H1 (cell line): ENCODE results near the gene EEPD1. TPM values are rescaled to one million over a fixed set of nuclear protein-coding genes. Genes with fewer than 3 reads are reported as not detected.

Experiments
- CTCF ChIA-PET: fragments of 300-600 bp; sonication (Branson Sonifier 250); formaldehyde crosslinking; loops from one replicate; lab custom pipeline; 2021; ENCODE audit not compliant: partially characterized antibody; lab: Charles Lee
- POLR2A ChIA-PET: fragments of 300-600 bp; sonication (Branson Sonifier 250); formaldehyde crosslinking; loops from one replicate; lab custom pipeline; 2021; ENCODE audit warnings: inconsistent platforms; ENCODE audit not compliant: partially characterized antibody; lab: Charles Lee
- DNase-seq, 2 experiments: peaks; one replicate each; pipeline versions ENCODE4 v3.0.0 to v3.0.0-alpha.2; 2010 to 2022; ENCODE audit warnings: low spot score in 2 of 2, low read depth in 1 of 2, mixed read lengths in 1 of 2
- FAIRE-seq: peaks from 2 replicates; lab custom pipeline; 2011; peaks lifted over from hg19 to GRCh38; lab: Jason Lieb, UNC
- H2AFZ ChIP-seq: 2 replicates; pipeline ENCODE4 v1.8.1; 2012; ENCODE audit warnings: low read length, inconsistent platforms
- H2AK5ac ChIP-seq: 2 replicates; pipeline ENCODE4 v1.6.1; 2013; ENCODE audit warnings: low read depth, low read length
- H2BK120ac ChIP-seq: replicated peaks from 2 replicates; pipeline ENCODE3; 2013; ENCODE audit warnings: low read depth, low read length, inconsistent platforms
- H2BK12ac ChIP-seq: 2 replicates; pipeline ENCODE4 v1.6.1; 2013; ENCODE audit warnings: low read depth, low read length
- H2BK15ac ChIP-seq: 2 replicates; pipeline ENCODE4 v1.6.1; 2013; ENCODE audit warnings: low read length
- H2BK20ac ChIP-seq: 2 replicates; pipeline ENCODE4 v1.6.1; 2013; ENCODE audit warnings: low read length
- H2BK5ac ChIP-seq: 2 replicates; pipeline ENCODE4 v1.6.1; 2013; ENCODE audit warnings: low read depth, low read length
- H3K14ac ChIP-seq: 2 replicates; pipeline ENCODE4 v1.6.1; 2013; ENCODE audit warnings: inconsistent platforms; ENCODE audit not compliant: insufficient read length
- H3K18ac ChIP-seq: 2 replicates; pipeline ENCODE4 v1.6.1; 2013; ENCODE audit warnings: low read length; ENCODE audit errors: extremely low read depth
- H3K23ac ChIP-seq: 2 replicates; pipeline ENCODE4 v1.6.1; 2013; ENCODE audit warnings: inconsistent platforms; ENCODE audit not compliant: insufficient read length
- H3K23me2 ChIP-seq: 2 replicates; pipeline ENCODE4 v1.6.1; 2013; ENCODE audit warnings: low read depth, low read length
- H3K27ac ChIP-seq: 2 replicates; pipeline ENCODE4 v1.6.1; 2011; ENCODE audit warnings: low read depth, low read length, inconsistent platforms
- H3K27me3 ChIP-seq, 4 experiments: replicated peaks in 1 of 4; 1 replicate in 1 of 4; 2 replicates in 3 of 4; pipeline versions ENCODE4 v1.6.1 to v1.8.1; 2011 to 2013; ENCODE audit warnings: low read length in 3 of 4, mild to moderate bottlenecking in 3 of 4, inconsistent platforms in 2 of 4, mixed read lengths in 2 of 4, moderate library complexity in 1 of 4; ENCODE audit not compliant: control insufficient read depth in 3 of 4, insufficient read depth in 3 of 4; ENCODE audit errors: extremely low read depth in 1 of 4
- H3K36me3 ChIP-seq, 4 experiments: 2 replicates each; pipeline versions ENCODE4 v1.6.1 to v1.8.1; 2011 to 2013; ENCODE audit warnings: mild to moderate bottlenecking in 4 of 4, low read length in 3 of 4, moderate library complexity in 2 of 4, control low read depth in 1 of 4, inconsistent platforms in 1 of 4; ENCODE audit not compliant: insufficient read depth in 4 of 4, control insufficient read depth in 2 of 4
- H3K4ac ChIP-seq: replicated peaks from 2 replicates; pipeline ENCODE3; 2013; ENCODE audit warnings: low read length, low read depth, mixed read lengths, inconsistent platforms; ENCODE audit not compliant: insufficient read length
- H3K4me1 ChIP-seq, 4 experiments: replicated peaks in 1 of 4; 1 replicate in 1 of 4; 2 replicates in 3 of 4; pipeline versions ENCODE4 v1.6.1 to v1.8.1; 2011 to 2013; ENCODE audit warnings: low read length in 3 of 4, inconsistent platforms in 2 of 4, mixed read lengths in 1 of 4; ENCODE audit not compliant: insufficient read depth in 4 of 4, control insufficient read depth in 3 of 4
- H3K4me2 ChIP-seq, 2 experiments: 2 replicates each; pipeline versions ENCODE4 v1.6.1 to v1.8.1; 2011 to 2013; ENCODE audit warnings: low read depth in 2 of 2, low read length in 2 of 2, control low read depth in 1 of 2, inconsistent platforms in 1 of 2, mild to moderate bottlenecking in 1 of 2; ENCODE audit not compliant: insufficient read depth in 1 of 2
- H3K4me3 ChIP-seq, 4 experiments: fragments of 200-600, 300-600 bp in 1 of 4; sonication (generic), shearing (Covaris generic), sonication (Bioruptor Twin) in 1 of 4; 2 replicates each; pipeline versions ENCODE4 v1.5.1 to v1.8.1; 2011 to 2016; ENCODE audit warnings: low read length in 4 of 4, low read depth in 3 of 4, control low read depth in 2 of 4, inconsistent platforms in 2 of 4, mild to moderate bottlenecking in 2 of 4, mixed read lengths in 1 of 4, moderate library complexity in 1 of 4; ENCODE audit not compliant: insufficient read depth in 2 of 4; ENCODE audit errors: extremely low read depth in 1 of 4
- H3K56ac ChIP-seq: replicated peaks from 2 replicates; pipeline ENCODE3; 2013; ENCODE audit warnings: low read depth, mild to moderate bottlenecking, mixed read lengths, low read length, inconsistent platforms; ENCODE audit not compliant: insufficient read length
- H3K79me1 ChIP-seq: 2 replicates; pipeline ENCODE4 v1.6.1; 2013; ENCODE audit warnings: low read depth, low read length, control low read depth
- H3K79me2 ChIP-seq, 2 experiments: 2 replicates each; pipeline versions ENCODE4 v1.6.1 to v1.8.1; 2012 to 2013; ENCODE audit warnings: low read length in 2 of 2, mild to moderate bottlenecking in 2 of 2, inconsistent platforms in 1 of 2; ENCODE audit not compliant: insufficient read depth in 2 of 2, control insufficient read depth in 1 of 2
- H3K9ac ChIP-seq, 4 experiments: replicated peaks in 1 of 4; 1 replicate in 1 of 4; 2 replicates in 3 of 4; pipeline versions ENCODE4 v1.6.1 to v1.8.1; 2011 to 2013; ENCODE audit warnings: low read depth in 3 of 4, low read length in 3 of 4, control low read depth in 2 of 4, mild to moderate bottlenecking in 2 of 4, moderate library complexity in 2 of 4, inconsistent platforms in 1 of 4; ENCODE audit errors: extremely low read depth in 1 of 4
- H3K9me3 ChIP-seq, 2 experiments: 2 replicates each; pipeline versions ENCODE4 v1.6.1 to v1.8.1; 2012 to 2013; ENCODE audit warnings: mild to moderate bottlenecking in 2 of 2, moderate library complexity in 2 of 2, control low read depth in 1 of 2, inconsistent platforms in 1 of 2, low read depth in 1 of 2, low read length in 1 of 2, mixed read lengths in 1 of 2; ENCODE audit not compliant: insufficient read depth in 2 of 2
- H4K20me1 ChIP-seq, 2 experiments: replicated peaks in 1 of 2; 2 replicates each; pipeline versions ENCODE3 to v1.8.1; 2011 to 2013; ENCODE audit warnings: inconsistent platforms in 2 of 2, low read length in 2 of 2, mild to moderate bottlenecking in 1 of 2; ENCODE audit not compliant: insufficient read depth in 2 of 2, control insufficient read depth in 1 of 2
- H4K5ac ChIP-seq: 2 replicates; pipeline ENCODE4 v1.6.1; 2013; ENCODE audit warnings: low read length, low read depth, mixed read lengths, inconsistent platforms; ENCODE audit not compliant: insufficient read length
- H4K8ac ChIP-seq: 2 replicates; pipeline ENCODE4 v1.8.0; 2013; ENCODE audit warnings: mild to moderate bottlenecking, moderate library complexity, low read length, inconsistent platforms; ENCODE audit not compliant: insufficient read depth; ENCODE audit errors: extremely low read depth
- H4K91ac ChIP-seq: replicated peaks from 2 replicates; pipeline ENCODE3; 2013; ENCODE audit warnings: low read length, mixed read lengths, inconsistent platforms; ENCODE audit not compliant: insufficient read length
- CHD2 ChIP-seq: IDR thresholded peaks from 2 replicates; pipeline ENCODE4 v1.6.1; 2012; ENCODE audit warnings: low read length, improper control_type of control experiment
- EGR1 ChIP-seq: IDR thresholded peaks from 2 replicates; pipeline ENCODE4 v1.6.1; 2011; ENCODE audit warnings: low read depth, low read length, borderline replicate concordance
- HDAC6 ChIP-seq: IDR thresholded peaks from one replicate; pipeline ENCODE4 v1.7.1; 2012; ENCODE audit warnings: low read depth, mild to moderate bottlenecking, inconsistent platforms, low read length, moderate library complexity
- JUN ChIP-seq: IDR thresholded peaks from 2 replicates; pipeline ENCODE4 v1.6.1; 2011; ENCODE audit warnings: low read depth, mild to moderate bottlenecking, improper control_type of control experiment, low read length
- KDM4A ChIP-seq: IDR thresholded peaks from one replicate; pipeline ENCODE4 v1.7.1; 2012; ENCODE audit warnings: low read depth, mild to moderate bottlenecking, moderate library complexity, low read length, inconsistent platforms; ENCODE audit not compliant: severe bottlenecking
- MAFK ChIP-seq: IDR thresholded peaks from 2 replicates; pipeline ENCODE4 v1.6.1; 2012; ENCODE audit warnings: low read depth, mild to moderate bottlenecking, improper control_type of control experiment, low read length
- PHF8 ChIP-seq: fragments of 200-600 bp; sonication (generic); conservative IDR thresholded peaks from 2 replicates; pipeline ENCODE4 v1.7.1; 2012; ENCODE audit warnings: low read depth, mild to moderate bottlenecking, inconsistent platforms, low read length, moderate library complexity
- POLR2AphosphoS5 ChIP-seq: IDR thresholded peaks from 2 replicates; pipeline ENCODE4 v1.6.1; 2011; ENCODE audit warnings: low read depth, low read length
- SIRT6 ChIP-seq: IDR thresholded peaks from one replicate; pipeline ENCODE4 v1.7.1; 2012; ENCODE audit warnings: low read length, inconsistent platforms
- WGBS, 2 experiments: shearing (Covaris generic) in 1 of 2; methylation state at CpG; one replicate each; pipeline versions ENCODE4 v1.1.6 to v1.1.7; 2013 to 2015; ENCODE audit warnings: low lambda C conversion rate in 2 of 2, mixed read lengths in 2 of 2, inconsistent platforms in 1 of 2, low coverage in 1 of 2, missing lambda C conversion rate in 1 of 2; ENCODE audit not compliant: insufficient replicate concordance in 2 of 2, insufficient coverage in 1 of 2, insufficient read length in 1 of 2; ENCODE audit errors: extremely low coverage in 1 of 2, missing lambda C conversion rate in 1 of 2; 5-methylcytosine and 5-hydroxymethylcytosine counted together
- polyA plus RNA-seq, 7 experiments: library from polyadenylated mRNA; depleted of rRNA in 3 of 7; stranded (reverse) in 5 of 7; unstranded in 2 of 7; fragments of >200 nt in 5 of 7; fragments of 200-250 nt in 2 of 7; gene quantifications; 1 replicate in 5 of 7; 2 replicates in 1 of 7; 4 replicates in 1 of 7; pipeline versions ENCODE4 v1.2.1 to v1.2.3, GENCODE V29; 2011 to 2013; ENCODE audit warnings: missing spikeins in 2 of 7, mixed read lengths in 2 of 7
- total RNA-seq: library from RNA; stranded (reverse); fragmentation: NEBNext Ultra II Directional; extraction: Animal tissue kit (Norgen Biotek cat#: 25700); gene quantifications from 2 replicates; pipeline ENCODE4 v1.2.1, GENCODE V29; 2021
- TF ChIP-seq, protein P1 (sequence below): IDR thresholded peaks from 2 replicates; pipeline ENCODE4 v1.6.1; 2011; ENCODE audit warnings: low read length, improper control_type of control experiment
- TF ChIP-seq, protein P2 (sequence below), 3 experiments: IDR thresholded peaks; 1 replicate in 2 of 3; 2 replicates in 1 of 3; pipeline versions ENCODE4 v1.5.1 to v1.6.1; 2011; ENCODE audit warnings: low read length in 3 of 3, mild to moderate bottlenecking in 3 of 3, inconsistent platforms in 2 of 3, low read depth in 1 of 3, moderate library complexity in 1 of 3; ENCODE audit not compliant: insufficient read depth in 1 of 3; ENCODE audit errors: control extremely low read depth in 1 of 3

EEPD1 gene
- total and polyA plus RNA-seq, 2 of the 8 experiments (the other 6 are each of a cell fraction or from before 2014, with no cell fraction given) = 3.1 to 7.8 TPM

GRCh38 chr7:36209814-36210183 is 56.7 kb downstream of the EEPD1 start:
- TF ChIP-seq KDM4A (no peak), CHD2 (no peak), MAFK (no peak), PHF8 (no peak), POLR2AphosphoS5 (no peak), JUN (no peak), EGR1 (no peak), SIRT6 (no peak), HDAC6 (no peak)
- TF ChIP-seq, protein P1, sequence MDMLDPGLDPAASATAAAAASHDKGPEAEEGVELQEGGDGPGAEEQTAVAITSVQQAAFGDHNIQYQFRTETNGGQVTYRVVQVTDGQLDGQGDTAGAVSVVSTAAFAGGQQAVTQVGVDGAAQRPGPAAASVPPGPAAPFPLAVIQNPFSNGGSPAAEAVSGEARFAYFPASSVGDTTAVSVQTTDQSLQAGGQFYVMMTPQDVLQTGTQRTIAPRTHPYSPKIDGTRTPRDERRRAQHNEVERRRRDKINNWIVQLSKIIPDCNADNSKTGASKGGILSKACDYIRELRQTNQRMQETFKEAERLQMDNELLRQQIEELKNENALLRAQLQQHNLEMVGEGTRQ = no peak
- TF ChIP-seq, protein P2, sequence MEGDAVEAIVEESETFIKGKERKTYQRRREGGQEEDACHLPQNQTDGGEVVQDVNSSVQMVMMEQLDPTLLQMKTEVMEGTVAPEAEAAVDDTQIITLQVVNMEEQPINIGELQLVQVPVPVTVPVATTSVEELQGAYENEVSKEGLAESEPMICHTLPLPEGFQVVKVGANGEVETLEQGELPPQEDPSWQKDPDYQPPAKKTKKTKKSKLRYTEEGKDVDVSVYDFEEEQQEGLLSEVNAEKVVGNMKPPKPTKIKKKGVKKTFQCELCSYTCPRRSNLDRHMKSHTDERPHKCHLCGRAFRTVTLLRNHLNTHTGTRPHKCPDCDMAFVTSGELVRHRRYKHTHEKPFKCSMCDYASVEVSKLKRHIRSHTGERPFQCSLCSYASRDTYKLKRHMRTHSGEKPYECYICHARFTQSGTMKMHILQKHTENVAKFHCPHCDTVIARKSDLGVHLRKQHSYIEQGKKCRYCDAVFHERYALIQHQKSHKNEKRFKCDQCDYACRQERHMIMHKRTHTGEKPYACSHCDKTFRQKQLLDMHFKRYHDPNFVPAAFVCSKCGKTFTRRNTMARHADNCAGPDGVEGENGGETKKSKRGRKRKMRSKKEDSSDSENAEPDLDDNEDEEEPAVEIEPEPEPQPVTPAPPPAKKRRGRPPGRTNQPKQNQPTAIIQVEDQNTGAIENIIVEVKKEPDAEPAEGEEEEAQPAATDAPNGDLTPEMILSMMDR (IDR thresholded peaks at IDR 0.05; ENCODE audit: control extremely low read depth in 1 of 3, insufficient read depth in 1 of 3, low read depth in 1 of 3, low read length in 3 of 3) = no peak
- no peak overlapping the region for H2AK5ac ChIP-seq
- no peak overlapping the region for H4K5ac ChIP-seq
- no peaks in the 10 kb centered on the region for H3K79me1 ChIP-seq
- H3K56ac ChIP-seq = no peak overlapping the region
- H4K20me1 ChIP-seq = no peaks in the 10 kb centered on the region
- H3K4ac ChIP-seq = no peak overlapping the region
- no peak overlapping the region for H3K9ac ChIP-seq
- no peak overlapping the region for H2BK20ac ChIP-seq
- H4K8ac ChIP-seq = no peak overlapping the region
- no peak overlapping the region for H3K14ac ChIP-seq
- no peak overlapping the region for H3K4me2 ChIP-seq
- WGBS, 2 experiments = 72% methylated on average over 4 of the region's 5 CpGs; no CpG with 5 or more reads in 1 of the 2 experiments
- H2AFZ ChIP-seq = no peak overlapping the region
- H2BK12ac ChIP-seq = no peak overlapping the region
- H3K27me3 ChIP-seq = no peaks in the 10 kb centered on the region
- DNase-seq (no peak), FAIRE-seq (no peak)
- H4K91ac ChIP-seq = no peak overlapping the region
- H2BK120ac ChIP-seq = no peak overlapping the region
- no peaks in the 10 kb centered on the region for H3K9me3 ChIP-seq
- no peak overlapping the region for H3K4me3 ChIP-seq
- ChIA-PET CTCF (interaction anchor here (0.9 to 1.8 kb wide), 4 partner anchors 14 to 81 kb away, joined by 3 to 6 read pairs (median 4); no protein-coding TSS in a partner anchor), POLR2A (no interaction called here)
- H3K23me2 ChIP-seq = no peaks in the 10 kb centered on the region
- no peak overlapping the region for H2BK15ac ChIP-seq
- H3K4me1 ChIP-seq = peaks cover 3 to 7% (median 4%) of the 10 kb centered on the region in 4 experiments
- no peaks in the 10 kb centered on the region for H3K79me2 ChIP-seq
- H3K27ac ChIP-seq = no peak overlapping the region
- H3K23ac ChIP-seq = no peak overlapping the region
- H3K18ac ChIP-seq = no peak overlapping the region
- no peaks in the 10 kb centered on the region for H3K36me3 ChIP-seq
- H2BK5ac ChIP-seq = no peak overlapping the region
